C4-2B (cell line): Measurements from ENCODE around the gene DCLK1.

Experiments used
- CTCF ChIP-seq: fragments of 450-650 bp; conservative IDR thresholded peaks from 2 replicates; pipeline ENCODE4 v1.5.1; 2017; ENCODE audit warnings: mild to moderate bottlenecking
- ZFX ChIP-seq: fragments of 450-650 bp; IDR thresholded peaks from 2 replicates; pipeline ENCODE4 v1.6.1; 2017

DNA sequence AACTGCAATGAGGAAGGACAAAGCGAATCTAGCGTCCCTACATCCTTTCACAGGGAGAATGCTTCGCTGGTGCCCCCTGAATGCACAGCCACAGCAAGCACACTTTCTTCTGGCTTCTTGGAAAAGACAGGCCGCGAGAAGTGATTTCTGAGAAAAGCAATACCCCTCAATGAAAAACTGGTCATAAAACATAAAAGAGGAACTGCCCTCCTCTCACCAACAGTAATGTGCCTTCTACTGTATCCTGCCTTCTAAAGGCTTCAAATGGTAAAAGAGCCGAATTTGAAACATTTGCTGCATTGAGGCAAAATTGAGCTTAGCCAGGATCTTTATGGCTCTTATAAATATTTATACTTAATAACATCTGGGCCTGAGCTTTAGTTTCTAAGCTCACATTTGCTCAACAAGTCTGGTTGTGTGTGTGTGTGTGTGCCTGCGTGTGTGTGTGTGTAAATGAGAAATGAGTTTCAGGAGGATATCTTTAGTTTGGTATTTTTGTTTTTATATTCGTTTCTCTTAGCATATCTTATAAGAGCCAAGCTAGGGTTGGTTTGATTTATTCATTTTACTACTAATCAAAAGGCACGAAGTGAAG lies 408.6 kb downstream of the DCLK1 start:
- TF ChIP-seq CTCF (no peak), ZFX (no peak)
